SK-N-SH treated with all-trans-retinoic acid at 6 μM for 48 hours (cell line): ENCODE measurements around the gene UNC5C.

Source experiments
- ATAC-seq: fragments of 200-7000 bp; cut with Tn5 transposase; 3 replicates; pipeline ENCODE4 v1.9.1; 2020; ENCODE audit warnings: mild to moderate bottlenecking, moderate library complexity
- ARNTL ChIP-seq: fragments of 450-650 bp; formaldehyde crosslinking; IDR thresholded peaks from 2 replicates; pipeline ENCODE4 v1.5.0; 2020; ENCODE audit warnings: low read depth, mild to moderate bottlenecking, moderate library complexity, borderline replicate concordance
- BACH2 ChIP-seq: fragments of 250-450 bp; sonication (Bioruptor Pico); IDR thresholded peaks from 2 replicates; pipeline ENCODE4 v1.9.0; 2021; ENCODE audit warnings: mild to moderate bottlenecking, borderline replicate concordance
- ESRRG ChIP-seq: fragments of 250-450 bp; sonication (Bioruptor Pico); IDR thresholded peaks from 2 replicates; pipeline ENCODE4 v1.6.1; 2021; ENCODE audit warnings: mild to moderate bottlenecking
- ISL1 ChIP-seq: fragments of 250-450 bp; sonication (Bioruptor Pico); IDR thresholded peaks from 2 replicates; pipeline ENCODE4 v2.1.2; 2022; ENCODE audit warnings: mild to moderate bottlenecking, moderate library complexity
- OSR1 ChIP-seq: fragments of 250-450 bp; sonication (Bioruptor Pico); IDR thresholded peaks from 2 replicates; pipeline ENCODE4 v1.8.0; 2022; ENCODE audit warnings: moderate library complexity, mild to moderate bottlenecking, inconsistent platforms
- PPARA ChIP-seq: fragments of 250-450 bp; sonication (Bioruptor Pico); IDR thresholded peaks from 2 replicates; pipeline ENCODE4 v1.5.0; 2020; ENCODE audit warnings: mild to moderate bottlenecking, borderline replicate concordance
- RARB ChIP-seq: fragments of 250-450 bp; sonication (Bioruptor Pico); IDR thresholded peaks from 2 replicates; pipeline ENCODE4 v1.8.0; 2021; ENCODE audit warnings: mild to moderate bottlenecking, moderate library complexity
- SNAI2 ChIP-seq: fragments of 250-450 bp; sonication (Bioruptor Pico); IDR thresholded peaks from 2 replicates; pipeline ENCODE4 v1.5.0; 2020; ENCODE audit warnings: mild to moderate bottlenecking, moderate library complexity
- TOX ChIP-seq: fragments of 250-450 bp; sonication (Bioruptor Pico); IDR thresholded peaks from 2 replicates; pipeline ENCODE4 v1.8.0; 2021; ENCODE audit warnings: mild to moderate bottlenecking, moderate library complexity, borderline replicate concordance
- TSHZ2 ChIP-seq: fragments of 250-450 bp; sonication (Bioruptor Pico); IDR thresholded peaks from 2 replicates; pipeline ENCODE4 v1.5.0; 2020; ENCODE audit warnings: mild to moderate bottlenecking, moderate library complexity
- ZC3H10 ChIP-seq: fragments of 250-450 bp; sonication (Bioruptor Pico); IDR thresholded peaks from 2 replicates; pipeline ENCODE4 v1.5.1; 2021; ENCODE audit warnings: mild to moderate bottlenecking, moderate library complexity
- ZFP3 ChIP-seq: fragments of 250-450 bp; sonication (Bioruptor Pico); IDR thresholded peaks from 2 replicates; pipeline ENCODE4 v1.5.0; 2020; ENCODE audit warnings: mild to moderate bottlenecking, moderate library complexity
- ZFP30 ChIP-seq: fragments of 450-650 bp; formaldehyde crosslinking; IDR thresholded peaks from 2 replicates; pipeline ENCODE4 v1.5.0; 2022; ENCODE audit warnings: mild to moderate bottlenecking, moderate library complexity
- ZNF8 ChIP-seq: fragments of 450-650 bp; formaldehyde crosslinking; IDR thresholded peaks from 2 replicates; pipeline ENCODE4 v1.5.0; 2020; ENCODE audit warnings: mild to moderate bottlenecking, moderate library complexity
- TF ChIP-seq, protein P1 (sequence below): fragments of 250-450 bp; sonication (Bioruptor Pico); IDR thresholded peaks from 2 replicates; pipeline ENCODE4 v1.5.1; 2020; ENCODE audit warnings: low read depth, mild to moderate bottlenecking, moderate library complexity
- TF ChIP-seq, protein P2 (sequence below): fragments of 250-450 bp; sonication (Bioruptor Pico); IDR thresholded peaks from 2 replicates; pipeline ENCODE4 v1.8.0; 2020; ENCODE audit warnings: mild to moderate bottlenecking, moderate library complexity, borderline replicate concordance
- TF ChIP-seq, protein P3 (sequence below): fragments of 250-450 bp; sonication (Bioruptor Pico); IDR thresholded peaks from 2 replicates; pipeline ENCODE4 v1.8.0; 2021; ENCODE audit warnings: low read depth, mild to moderate bottlenecking, moderate library complexity, borderline replicate concordance

Gene UNC5C

GRCh38 chr4:95511477-95511876 is 37.3 kb downstream of the UNC5C start (continued):
- TF ChIP-seq, protein P1, sequence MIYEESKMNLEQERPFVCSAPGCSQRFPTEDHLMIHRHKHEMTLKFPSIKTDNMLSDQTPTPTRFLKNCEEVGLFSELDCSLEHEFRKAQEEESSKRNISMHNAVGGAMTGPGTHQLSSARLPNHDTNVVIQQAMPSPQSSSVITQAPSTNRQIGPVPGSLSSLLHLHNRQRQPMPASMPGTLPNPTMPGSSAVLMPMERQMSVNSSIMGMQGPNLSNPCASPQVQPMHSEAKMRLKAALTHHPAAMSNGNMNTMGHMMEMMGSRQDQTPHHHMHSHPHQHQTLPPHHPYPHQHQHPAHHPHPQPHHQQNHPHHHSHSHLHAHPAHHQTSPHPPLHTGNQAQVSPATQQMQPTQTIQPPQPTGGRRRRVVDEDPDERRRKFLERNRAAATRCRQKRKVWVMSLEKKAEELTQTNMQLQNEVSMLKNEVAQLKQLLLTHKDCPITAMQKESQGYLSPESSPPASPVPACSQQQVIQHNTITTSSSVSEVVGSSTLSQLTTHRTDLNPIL (CRISPR knock-in tag): no peak

DNA sequence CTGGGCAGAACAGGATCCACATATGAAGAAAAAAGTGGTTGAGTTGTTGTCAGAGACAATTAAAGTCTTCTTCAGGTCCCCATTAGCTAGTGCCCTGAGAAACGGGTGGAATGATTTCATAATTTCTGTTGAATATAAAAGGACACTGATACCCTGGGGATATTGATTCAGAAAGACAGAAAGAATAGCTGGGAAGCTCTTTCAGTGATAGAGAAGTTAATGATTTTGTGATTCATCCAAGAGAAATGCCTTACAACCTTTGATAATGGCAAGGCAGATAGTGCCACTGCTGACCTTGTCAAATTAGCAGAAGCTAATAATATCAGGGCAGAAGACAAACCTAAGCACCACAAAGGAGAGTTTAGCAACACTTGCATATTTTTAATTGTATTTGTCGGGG is 37.9 kb downstream of the UNC5C start:
- TF ChIP-seq RARB: no peak
- TF ChIP-seq PPARA (CRISPR knock-in tag): no peak
- TF ChIP-seq, protein P2, sequence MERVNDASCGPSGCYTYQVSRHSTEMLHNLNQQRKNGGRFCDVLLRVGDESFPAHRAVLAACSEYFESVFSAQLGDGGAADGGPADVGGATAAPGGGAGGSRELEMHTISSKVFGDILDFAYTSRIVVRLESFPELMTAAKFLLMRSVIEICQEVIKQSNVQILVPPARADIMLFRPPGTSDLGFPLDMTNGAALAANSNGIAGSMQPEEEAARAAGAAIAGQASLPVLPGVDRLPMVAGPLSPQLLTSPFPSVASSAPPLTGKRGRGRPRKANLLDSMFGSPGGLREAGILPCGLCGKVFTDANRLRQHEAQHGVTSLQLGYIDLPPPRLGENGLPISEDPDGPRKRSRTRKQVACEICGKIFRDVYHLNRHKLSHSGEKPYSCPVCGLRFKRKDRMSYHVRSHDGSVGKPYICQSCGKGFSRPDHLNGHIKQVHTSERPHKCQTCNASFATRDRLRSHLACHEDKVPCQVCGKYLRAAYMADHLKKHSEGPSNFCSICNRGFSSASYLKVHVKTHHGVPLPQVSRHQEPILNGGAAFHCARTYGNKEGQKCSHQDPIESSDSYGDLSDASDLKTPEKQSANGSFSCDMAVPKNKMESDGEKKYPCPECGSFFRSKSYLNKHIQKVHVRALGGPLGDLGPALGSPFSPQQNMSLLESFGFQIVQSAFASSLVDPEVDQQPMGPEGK (CRISPR knock-in tag): peak; percentile 37; the same call in 1 of the 2 replicates
- TF ChIP-seq ZFP3: no peak
- peak; percentile 91 for TF ChIP-seq ISL1 (CRISPR knock-in tag)
- TF ChIP-seq BACH2 (CRISPR knock-in tag): no peak
- TF ChIP-seq ZC3H10 (CRISPR knock-in tag): 0 out of 2 replicates have a peak, but pooled peaks have one; percentile 59
- peak; percentile 65; the same call in 1 of the 2 replicates for TF ChIP-seq TOX (CRISPR knock-in tag)
- ATAC-seq: peak; percentile 63

- peak; percentile 74 for ATAC-seq
- TF ChIP-seq OSR1 (no peak), BACH2 (CRISPR knock-in tag) (no peak), ZFP3 (no peak), ZNF8 (CRISPR knock-in tag) (no peak), ESRRG (CRISPR knock-in tag) (no peak), SNAI2 (CRISPR knock-in tag) (no peak), ZFP30 (CRISPR knock-in tag) (no peak), ISL1 (CRISPR knock-in tag) (no peak), ZC3H10 (CRISPR knock-in tag) (no peak), ARNTL (no peak), TSHZ2 (CRISPR knock-in tag) (no peak)
- TF ChIP-seq, protein P3, sequence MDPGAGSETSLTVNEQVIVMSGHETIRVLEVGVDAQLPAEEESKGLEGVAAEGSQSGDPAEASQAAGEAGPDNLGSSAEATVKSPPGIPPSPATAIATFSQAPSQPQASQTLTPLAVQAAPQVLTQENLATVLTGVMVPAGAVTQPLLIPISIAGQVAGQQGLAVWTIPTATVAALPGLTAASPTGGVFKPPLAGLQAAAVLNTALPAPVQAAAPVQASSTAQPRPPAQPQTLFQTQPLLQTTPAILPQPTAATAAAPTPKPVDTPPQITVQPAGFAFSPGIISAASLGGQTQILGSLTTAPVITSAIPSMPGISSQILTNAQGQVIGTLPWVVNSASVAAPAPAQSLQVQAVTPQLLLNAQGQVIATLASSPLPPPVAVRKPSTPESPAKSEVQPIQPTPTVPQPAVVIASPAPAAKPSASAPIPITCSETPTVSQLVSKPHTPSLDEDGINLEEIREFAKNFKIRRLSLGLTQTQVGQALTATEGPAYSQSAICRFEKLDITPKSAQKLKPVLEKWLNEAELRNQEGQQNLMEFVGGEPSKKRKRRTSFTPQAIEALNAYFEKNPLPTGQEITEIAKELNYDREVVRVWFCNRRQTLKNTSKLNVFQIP: no peak
- TF ChIP-seq, protein P1 (CRISPR knock-in tag): no peak
- TF ChIP-seq, protein P2 (CRISPR knock-in tag): no peak
These were observed 38.6 kb downstream of the UNC5C start for GRCh38 chr4:95510145-95510544.

DNA sequence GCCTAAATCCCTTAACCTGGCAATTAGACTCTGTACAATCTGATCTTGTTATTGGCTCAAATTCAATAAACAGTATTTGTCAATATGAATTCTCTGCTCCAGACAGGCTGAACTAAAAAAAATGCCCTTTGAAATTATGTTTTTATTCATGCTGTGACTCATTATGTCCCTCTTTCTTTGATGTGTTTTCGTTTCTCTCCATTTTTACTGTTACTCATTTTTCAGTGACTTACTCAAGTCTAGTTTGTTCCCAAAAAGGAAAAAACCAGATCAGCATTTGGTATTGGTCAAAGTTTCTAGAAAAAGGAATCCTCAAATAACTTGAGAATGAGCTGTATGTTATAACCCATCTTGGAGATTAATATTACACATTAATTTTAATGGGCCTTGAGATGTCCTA is 40.4 kb downstream of the UNC5C start:
- peak; percentile 6; the same call in 2 of the 3 replicates for ATAC-seq
- TF ChIP-seq RARB (no peak), ISL1 (CRISPR knock-in tag) (0 out of 2 replicates have a peak, but pooled peaks have one; percentile 7), ZC3H10 (CRISPR knock-in tag) (no peak)
- TF ChIP-seq, protein P2 (CRISPR knock-in tag): no peak
